HL-60 (cell line): ENCODE results near the gene PRKAR1B.

Experiments used
- GABPA ChIP-seq: IDR thresholded peaks from 2 replicates; pipeline ENCODE4 v1.6.1; 2012; ENCODE audit warnings: low read depth
- POLR2AphosphoS5 ChIP-seq: IDR thresholded peaks from 2 replicates; pipeline ENCODE4 v1.6.1; 2012; ENCODE audit warnings: low read depth
- TF ChIP-seq, protein P1 (sequence below): IDR thresholded peaks from one replicate; pipeline ENCODE4 v1.5.1; 2011; ENCODE audit warnings: low read length, control low read depth, inconsistent platforms; ENCODE audit not compliant: insufficient read depth

DNA sequence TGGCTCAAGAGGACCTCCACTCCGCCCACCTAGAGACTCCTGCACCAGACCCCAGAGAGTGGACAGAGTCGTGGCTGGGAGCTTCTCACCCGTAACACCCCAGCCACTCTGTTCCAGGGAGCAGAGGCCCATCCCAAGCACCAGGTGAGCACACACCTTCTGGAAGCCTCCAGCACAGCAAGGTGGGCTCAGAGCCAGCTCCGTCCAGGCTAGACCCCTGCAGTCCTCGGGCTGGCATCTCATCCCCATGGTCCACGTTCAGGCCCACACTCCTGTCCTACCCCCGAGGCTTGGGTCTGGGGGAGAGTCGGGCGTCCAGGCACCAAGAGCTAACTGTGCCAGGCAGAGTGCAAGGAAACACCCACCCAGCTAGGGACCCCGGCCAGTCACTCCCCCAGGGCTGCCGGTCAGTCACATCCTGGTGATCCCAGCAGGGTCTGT is 220.7 kb downstream of the PRKAR1B start:
- TF ChIP-seq, protein P1, sequence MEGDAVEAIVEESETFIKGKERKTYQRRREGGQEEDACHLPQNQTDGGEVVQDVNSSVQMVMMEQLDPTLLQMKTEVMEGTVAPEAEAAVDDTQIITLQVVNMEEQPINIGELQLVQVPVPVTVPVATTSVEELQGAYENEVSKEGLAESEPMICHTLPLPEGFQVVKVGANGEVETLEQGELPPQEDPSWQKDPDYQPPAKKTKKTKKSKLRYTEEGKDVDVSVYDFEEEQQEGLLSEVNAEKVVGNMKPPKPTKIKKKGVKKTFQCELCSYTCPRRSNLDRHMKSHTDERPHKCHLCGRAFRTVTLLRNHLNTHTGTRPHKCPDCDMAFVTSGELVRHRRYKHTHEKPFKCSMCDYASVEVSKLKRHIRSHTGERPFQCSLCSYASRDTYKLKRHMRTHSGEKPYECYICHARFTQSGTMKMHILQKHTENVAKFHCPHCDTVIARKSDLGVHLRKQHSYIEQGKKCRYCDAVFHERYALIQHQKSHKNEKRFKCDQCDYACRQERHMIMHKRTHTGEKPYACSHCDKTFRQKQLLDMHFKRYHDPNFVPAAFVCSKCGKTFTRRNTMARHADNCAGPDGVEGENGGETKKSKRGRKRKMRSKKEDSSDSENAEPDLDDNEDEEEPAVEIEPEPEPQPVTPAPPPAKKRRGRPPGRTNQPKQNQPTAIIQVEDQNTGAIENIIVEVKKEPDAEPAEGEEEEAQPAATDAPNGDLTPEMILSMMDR: no peak
- TF ChIP-seq GABPA (no peak), POLR2AphosphoS5 (no peak)
